ENCODE data around the gene OR4A47. TPM values are rescaled to one million over a fixed set of nuclear protein-coding genes. Genes with fewer than 3 reads are reported as not detected.
"Not testable (repeated sequence)": the region's sequence is repeated elsewhere in the genome, so short reads cannot be mapped to it uniquely, and the experiment has no call there.

The OR4A47 gene, protein sequence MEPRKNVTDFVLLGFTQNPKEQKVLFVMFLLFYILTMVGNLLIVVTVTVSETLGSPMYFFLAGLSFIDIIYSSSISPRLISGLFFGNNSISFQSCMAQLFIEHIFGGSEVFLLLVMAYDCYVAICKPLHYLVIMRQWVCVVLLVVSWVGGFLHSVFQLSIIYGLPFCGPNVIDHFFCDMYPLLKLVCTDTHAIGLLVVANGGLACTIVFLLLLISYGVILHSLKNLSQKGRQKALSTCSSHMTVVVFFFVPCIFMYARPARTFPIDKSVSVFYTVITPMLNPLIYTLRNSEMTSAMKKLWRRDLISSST
- not detected for total RNA-seq
- long read RNA-seq, result 0 reads

GRCh38 chr11:48488493-48488892 lies at the start of gene OR4A47:
Gene OR4A47, plus strand, starts transcription at chr11:48488793. Its CDS starts 0 bp downstream, at chr11:48488793.
- not testable (repeated sequence) for DNase-seq (ENCODE audit: low spot score)

GRCh38 chr11:48455909-48456308 lies 32.7 kb upstream of the OR4A47 start:
- DNase-seq (ENCODE audit: low spot score), result not testable (repeated sequence)

DNA sequence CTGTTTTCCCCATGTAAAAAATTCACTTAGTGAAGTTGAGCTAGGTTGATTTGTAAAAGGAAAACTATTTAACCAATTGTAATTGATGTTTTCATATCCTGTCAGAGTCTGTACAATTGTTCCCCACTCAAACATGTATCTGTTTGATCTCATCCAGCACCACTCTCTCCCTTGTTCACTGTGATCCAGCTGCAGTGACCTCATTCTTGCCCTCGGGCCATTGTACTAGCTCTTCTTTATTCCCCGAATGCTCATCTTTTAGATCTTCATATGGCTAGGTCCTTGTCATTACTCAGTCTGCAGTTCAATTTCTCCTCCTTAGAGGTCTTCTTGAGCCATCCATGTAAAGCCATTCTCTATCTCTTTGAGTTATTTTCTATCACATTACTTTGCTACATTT lies 14.6 kb upstream of the OR4A47 start:
- DNase-seq (ENCODE audit: low spot score), result not testable (repeated sequence)

DNA sequence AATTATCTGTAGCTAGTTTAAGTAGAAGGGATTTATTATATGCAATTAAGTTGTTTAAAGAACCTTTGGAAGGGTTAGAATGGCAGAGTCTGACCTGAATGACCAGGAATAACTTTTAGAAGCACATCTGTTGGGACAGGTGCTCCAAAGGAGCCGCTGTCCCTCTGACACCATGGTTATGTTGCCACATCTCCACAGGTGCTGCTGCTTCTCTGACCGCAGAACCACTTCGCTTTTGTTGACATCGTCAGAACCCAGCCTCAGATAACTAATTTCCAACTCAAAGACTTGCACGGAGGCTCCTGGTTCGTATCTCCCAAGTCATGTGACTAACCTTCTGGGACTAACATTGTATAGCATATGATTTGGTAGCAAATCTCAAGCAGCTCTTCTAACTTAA lies 13.9 kb upstream of the OR4A47 start:
- DNase-seq (ENCODE audit: low spot score), result not testable (repeated sequence)

DNA sequence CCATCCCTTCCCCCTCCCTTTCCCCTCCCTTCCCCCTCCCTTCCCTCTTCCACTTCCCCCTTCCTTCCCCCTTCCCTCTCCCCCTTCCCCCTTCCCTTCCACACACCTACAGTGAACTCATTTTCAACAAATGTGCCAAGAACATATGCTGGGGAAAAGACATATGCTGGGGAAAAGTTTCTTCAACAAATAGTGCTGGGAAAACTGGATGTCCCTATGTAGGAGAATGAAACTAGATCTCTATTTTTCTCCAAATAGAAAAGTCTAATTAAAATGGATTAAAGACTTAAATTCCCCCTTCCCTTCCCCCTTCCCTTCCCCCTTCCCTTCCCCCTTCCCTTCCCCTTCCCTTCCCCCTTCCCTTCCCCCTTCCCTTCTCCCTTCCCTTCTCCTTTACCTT lies 17.6 kb downstream of the OR4A47 start:
- DNase-seq (ENCODE audit: low spot score), result not testable (repeated sequence)

- no peak for DNase-seq (ENCODE audit: low spot score)
Observed at GRCh38 chr11:48538991-48539390, 50.4 kb downstream of the OR4A47 start.

Other genes starting within 250 kb of the OR4A47 start
- gene OR4X2, start 243.7 kb upstream of the OR4A47 start, total RNA-seq, result not detected
- not detected for gene OR4X1, start 224.9 kb upstream of the OR4A47 start, total RNA-seq
- gene OR4S1, start 182.6 kb upstream of the OR4A47 start, total RNA-seq, result not detected
- not detected for gene OR4C3, start 163.9 kb upstream of the OR4A47 start, total RNA-seq
- gene OR4C5, start 122.3 kb upstream of the OR4A47 start, total RNA-seq, result not detected

Measured in mesenteric fat pad (tissue), 1 donor.